UCSD-AML1 (cell line): ENCODE results near the gene OPRM1.
A peak's percentile ranks its signal among the peaks of the same experiment; 100 is the strongest.

ENCODE experiments used
- DNase-seq: peaks from one replicate; lab custom pipeline; 2025; ENCODE audit not compliant: unreplicated experiment; lab: John Stamatoyannopoulos, UW

Gene OPRM1

GRCh38 chr6:154202339-154202738, 163.3 kb downstream of the OPRM1 start:
- no peak for DNase-seq

- DNase-seq, result no peak
Measured at GRCh38 chr6:154202958-154203357, 163.9 kb downstream of the OPRM1 start.

GRCh38 chr6:154206141-154206540, 167.1 kb downstream of the OPRM1 start:
- DNase-seq, result no peak

GRCh38 chr6:154206996-154207395, 168.0 kb downstream of the OPRM1 start:
- DNase-seq, result no peak

- DNase-seq, result no peak
Measured at GRCh38 chr6:154209555-154209954, 170.5 kb downstream of the OPRM1 start.

- no peak for DNase-seq
Measured at GRCh38 chr6:154210678-154211077, 171.6 kb downstream of the OPRM1 start.

- DNase-seq, result no peak
Measured at GRCh38 chr6:154213782-154214181, 174.7 kb downstream of the OPRM1 start.

GRCh38 chr6:154218301-154218700, 179.3 kb downstream of the OPRM1 start:
- peak; percentile 12 for DNase-seq

- no peak for DNase-seq
Measured at GRCh38 chr6:154218787-154219186, 179.7 kb downstream of the OPRM1 start.

GRCh38 chr6:154219250-154219649, 180.2 kb downstream of the OPRM1 start:
- DNase-seq, result no peak

GRCh38 chr6:154222716-154223115, 183.7 kb downstream of the OPRM1 start:
- no peak for DNase-seq

GRCh38 chr6:154223296-154223695, 184.3 kb downstream of the OPRM1 start:
- no peak for DNase-seq

GRCh38 chr6:154226461-154226860, 187.4 kb downstream of the OPRM1 start:
- DNase-seq, result no peak

- no peak for DNase-seq
Measured at GRCh38 chr6:154227862-154228520, 189.0 kb downstream of the OPRM1 start.

GRCh38 chr6:154228521-154228905, 189.5 kb downstream of the OPRM1 start:
- DNase-seq, result no peak

- DNase-seq, result no peak
Measured at GRCh38 chr6:154229786-154230185, 190.7 kb downstream of the OPRM1 start.

- no peak for DNase-seq
Measured at GRCh38 chr6:154230393-154230792, 191.4 kb downstream of the OPRM1 start.

- DNase-seq, result no peak
Measured at GRCh38 chr6:154230910-154231595, 192.0 kb downstream of the OPRM1 start.

- no peak for DNase-seq
Measured at GRCh38 chr6:154232013-154232910, 193.2 kb downstream of the OPRM1 start.

- no peak for DNase-seq
Measured at GRCh38 chr6:154233383-154233782, 194.3 kb downstream of the OPRM1 start.

GRCh38 chr6:154234019-154234772, 195.2 kb downstream of the OPRM1 start:
- no peak for DNase-seq
